Measurements from ENCODE around the gene GNAT2.

- TF ChIP-seq CTCF (IDR thresholded peaks at IDR 0.05) (no peak), POLR2A (IDR thresholded peaks at IDR 0.05) (no peak), EP300 (IDR thresholded peaks at IDR 0.05; ENCODE audit: low read depth) (no peak)
Measured at GRCh38 chr1:109628540-109629321, 9.3 kb upstream of the GNAT2 start.
